Parathyroid adenoma (tissue), 2 donors: Measurements from ENCODE around the gene OR52D1.

Experiments used
- H2AFZ ChIP-seq: fragments of 300-600 bp; sonication (generic); one replicate; pipeline ENCODE4 v1.7.0; 2017; ENCODE audit warnings: antibody characterized with exemption, mild to moderate bottlenecking
- H3K27ac ChIP-seq: fragments of 300-600 bp; sonication (generic); one replicate; pipeline ENCODE4 v1.7.0; 2017
- H3K27me3 ChIP-seq: fragments of 300-600 bp; sonication (generic); one replicate; pipeline ENCODE4 v1.7.0; 2017; ENCODE audit warnings: low read length; ENCODE audit not compliant: control insufficient read depth, insufficient read depth
- H3K36me3 ChIP-seq: fragments of 300-600 bp; sonication (generic); one replicate; pipeline ENCODE4 v1.7.0; 2017; ENCODE audit warnings: low read length; ENCODE audit not compliant: control insufficient read depth, insufficient read depth
- H3K4me1 ChIP-seq: fragments of 300-600 bp; sonication (generic); one replicate; pipeline ENCODE4 v1.7.0; 2017; ENCODE audit warnings: control low read depth
- H3K4me2 ChIP-seq: fragments of 300-600 bp; sonication (generic); one replicate; pipeline ENCODE4 v1.7.0; 2017; ENCODE audit warnings: low read length
- H3K4me3 ChIP-seq: fragments of 300-600 bp; sonication (generic); one replicate; pipeline ENCODE4 v1.7.0; 2017; ENCODE audit warnings: low read depth, low read length
- H3K79me2 ChIP-seq: fragments of 300-600 bp; sonication (generic); one replicate; pipeline ENCODE4 v1.7.0; 2017; ENCODE audit warnings: control low read depth
- H3K9ac ChIP-seq: fragments of 300-600 bp; sonication (generic); one replicate; pipeline ENCODE4 v1.7.0; 2017; ENCODE audit warnings: mild to moderate bottlenecking
- H3K9me3 ChIP-seq: fragments of 300-600 bp; sonication (generic); one replicate; pipeline ENCODE4 v1.7.0; 2017; ENCODE audit warnings: low read length; ENCODE audit not compliant: control insufficient read depth
- CTCF ChIP-seq: fragments of 300-600 bp; sonication (generic); IDR thresholded peaks from one replicate; pipeline ENCODE4 v1.7.0; 2017; ENCODE audit warnings: antibody characterized with exemption, mild to moderate bottlenecking
- donor health status: primary hyperparathyroidism.

The OR52D1 gene

GRCh38 chr11:5486421-5486820 is 2.1 kb upstream of the OR52D1 start:
- Histone ChIP-seq H3K9me3 (no peaks in the 10 kb centered on the region), H3K79me2 (no peaks in the 10 kb centered on the region), H3K36me3 (no peaks in the 10 kb centered on the region), H2AFZ (no peak overlapping the region), H3K27me3 (no peaks in the 10 kb centered on the region), H3K4me1 (no peaks in the 10 kb centered on the region), H3K9ac (no peak overlapping the region), H3K27ac (no peak overlapping the region), H3K4me2 (no peak overlapping the region), H3K4me3 (no peak overlapping the region)
- no peak for TF ChIP-seq CTCF

GRCh38 chr11:5488798-5489399 is 414 bp downstream of the OR52D1 start:
- H3K9ac ChIP-seq: no peak overlapping the region
- H3K27me3 ChIP-seq: no peaks in the 10 kb centered on the region
- H3K4me2 ChIP-seq: no peak overlapping the region
- no peak for TF ChIP-seq CTCF
- H2AFZ ChIP-seq: no peak overlapping the region
- no peaks in the 10 kb centered on the region for H3K4me1 ChIP-seq
- no peak overlapping the region for H3K4me3 ChIP-seq
- H3K79me2 ChIP-seq: no peaks in the 10 kb centered on the region
- H3K9me3 ChIP-seq: no peaks in the 10 kb centered on the region
- no peaks in the 10 kb centered on the region for H3K36me3 ChIP-seq
- H3K27ac ChIP-seq: no peak overlapping the region

- no peaks in the 10 kb centered on the region for H3K27me3 ChIP-seq
- no peaks in the 10 kb centered on the region for H3K9me3 ChIP-seq
- no peak overlapping the region for H3K4me3 ChIP-seq
- H3K79me2 ChIP-seq: no peaks in the 10 kb centered on the region
- no peak for TF ChIP-seq CTCF
- no peak overlapping the region for H3K9ac ChIP-seq
- H3K4me2 ChIP-seq: no peak overlapping the region
- no peaks in the 10 kb centered on the region for H3K36me3 ChIP-seq
- H3K27ac ChIP-seq: no peak overlapping the region
- no peaks in the 10 kb centered on the region for H3K4me1 ChIP-seq
- H2AFZ ChIP-seq: no peak overlapping the region
Measured at GRCh38 chr11:5489576-5490357, 1.3 kb downstream of the OR52D1 start.

GRCh38 chr11:5499671-5500070 is 11.2 kb downstream of the OR52D1 start:
- no peak overlapping the region for H3K27ac ChIP-seq
- H2AFZ ChIP-seq: no peak overlapping the region
- no peak overlapping the region for H3K4me2 ChIP-seq

More at GRCh38 chr11:5499671-5500070, 11.2 kb downstream of the OR52D1 start:
- Histone ChIP-seq H3K9me3 (no peaks in the 10 kb centered on the region), H3K36me3 (no peaks in the 10 kb centered on the region), H3K4me3 (no peak overlapping the region), H3K27me3 (no peaks in the 10 kb centered on the region), H3K4me1 (no peaks in the 10 kb centered on the region), H3K9ac (no peak overlapping the region), H3K79me2 (no peaks in the 10 kb centered on the region)
- TF ChIP-seq CTCF: no peak
